ENCODE data around the gene MARCHF9.
A peak's percentile ranks its signal among the peaks of the same experiment; 100 is the strongest.

The MARCHF9 gene

DNA sequence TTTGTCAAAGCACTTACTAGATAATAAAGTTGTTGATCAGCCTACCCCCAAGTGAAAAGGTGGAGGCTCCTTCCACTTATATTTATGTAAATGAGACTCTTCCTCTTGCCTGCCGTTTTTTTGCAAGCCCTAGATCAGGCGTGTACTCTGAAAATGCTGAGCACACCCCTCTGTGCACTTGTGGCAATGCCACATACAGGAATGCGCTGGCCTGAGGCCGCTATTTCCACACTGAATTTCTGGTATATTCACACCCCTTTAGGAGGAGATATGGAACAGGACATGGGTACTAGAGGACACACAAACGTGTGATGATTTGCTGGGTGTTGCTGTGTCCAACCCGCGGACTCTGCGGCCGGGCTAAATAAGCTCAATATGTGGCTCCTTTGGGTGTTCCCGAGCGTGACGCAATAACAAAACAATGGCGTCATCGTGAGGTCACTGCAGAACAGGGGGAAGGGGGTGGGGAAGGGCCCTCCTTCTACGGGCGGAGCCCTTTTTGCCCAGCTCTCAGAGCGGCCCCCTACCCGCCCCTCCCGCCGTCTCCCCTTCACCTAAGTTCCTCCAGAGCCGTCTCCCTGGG, 10.6 kb upstream of the MARCHF9 start:
- Histone ChIP-seq H3K4me3 (IDR thresholded peaks at IDR 0.05; ENCODE audit: insufficient read depth, low read depth, low read length) (peak overlapping the region; percentile 88), H3K36me3 (ENCODE audit: insufficient read depth) (peaks cover 15% of the 10 kb centered on the region), H3K4me2 (peak overlapping the region; percentile 71), H3K9ac (peak overlapping the region; percentile 76), H2AFZ (ENCODE audit: low read depth) (peak overlapping the region; percentile 68), H4K20me1 (ENCODE audit: insufficient read depth) (no peaks in the 10 kb centered on the region), H3K27ac (peak overlapping the region; percentile 56), H3K79me2 (ENCODE audit: insufficient read depth, low read depth) (peaks cover 9% of the 10 kb centered on the region), H3K4me1 (ENCODE audit: low read depth, poor library complexity, severe bottlenecking) (peaks cover 35% of the 10 kb centered on the region), H3K27me3 (ENCODE audit: insufficient read depth, low read depth) (no peaks in the 10 kb centered on the region)
- 0 out of 2 replicates have a peak, but pooled peaks have one; percentile 22 for TF ChIP-seq CTCF (conservative IDR thresholded peaks at IDR 0.05; ENCODE audit: low read depth, low read length)

DNA sequence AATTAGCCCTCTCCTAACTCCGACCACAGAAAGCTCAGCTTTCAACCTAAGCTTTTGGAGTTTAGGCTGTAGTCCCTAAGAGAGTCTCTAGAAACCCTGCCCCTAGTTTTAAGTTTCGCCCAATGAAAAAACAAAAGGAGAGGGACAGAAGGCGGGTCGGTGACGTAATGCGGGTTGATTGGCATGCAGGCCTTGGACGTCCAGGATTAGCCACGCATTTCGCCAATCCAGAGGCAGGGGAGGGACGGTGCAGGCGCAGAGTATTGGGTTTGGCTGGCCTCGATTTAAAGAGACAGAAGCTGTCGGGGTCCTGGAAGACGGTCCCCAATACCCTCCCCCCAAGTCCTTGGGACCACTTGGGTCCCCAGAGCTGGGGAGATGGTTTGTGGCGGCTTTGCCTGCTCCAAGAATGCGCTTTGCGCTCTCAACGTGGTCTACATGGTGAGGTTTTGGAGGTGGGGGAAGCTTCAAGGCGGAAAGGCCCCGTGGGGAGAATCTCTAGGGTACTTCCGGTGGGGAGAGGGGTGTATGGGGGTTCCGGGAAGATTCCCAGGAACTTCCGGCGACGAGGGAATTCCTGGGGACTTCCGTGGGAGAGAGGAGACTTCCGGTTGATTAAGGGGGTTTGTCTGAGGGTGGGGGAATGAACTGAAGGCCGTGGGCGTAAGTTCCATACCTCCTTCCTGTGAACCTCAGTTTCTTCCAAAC, 10.0 kb upstream of the MARCHF9 start, which contains the start of gene TSPAN31:
Gene TSPAN31, plus strand, starts transcription at position 263 of the 708 bp plus-strand sequence. Its CDS starts 116 bp downstream, at position 379.
- Histone ChIP-seq H3K27me3 (ENCODE audit: insufficient read depth, low read depth) (no peaks in the 10 kb centered on the region), H3K9ac (peak within 1 kb of the TSS; percentile 76), H4K20me1 (ENCODE audit: insufficient read depth) (no peaks in the 10 kb centered on the region), H3K4me3 (IDR thresholded peaks at IDR 0.05; ENCODE audit: insufficient read depth, low read depth, low read length) (peak within 1 kb of the TSS; percentile 88), H3K4me1 (ENCODE audit: low read depth, poor library complexity, severe bottlenecking) (peaks cover 35% of the 10 kb centered on the region), H3K4me2 (peak within 1 kb of the TSS; percentile 71), H2AFZ (ENCODE audit: low read depth) (peak within 1 kb of the TSS; percentile 68), H3K27ac (peak within 1 kb of the TSS; percentile 56), H3K36me3 (ENCODE audit: insufficient read depth) (peaks cover 19% of the 10 kb centered on the region), H3K79me2 (ENCODE audit: insufficient read depth, low read depth) (peaks cover 15% of the 10 kb centered on the region)
- no peak for TF ChIP-seq CTCF (conservative IDR thresholded peaks at IDR 0.05; ENCODE audit: low read depth, low read length)

DNA sequence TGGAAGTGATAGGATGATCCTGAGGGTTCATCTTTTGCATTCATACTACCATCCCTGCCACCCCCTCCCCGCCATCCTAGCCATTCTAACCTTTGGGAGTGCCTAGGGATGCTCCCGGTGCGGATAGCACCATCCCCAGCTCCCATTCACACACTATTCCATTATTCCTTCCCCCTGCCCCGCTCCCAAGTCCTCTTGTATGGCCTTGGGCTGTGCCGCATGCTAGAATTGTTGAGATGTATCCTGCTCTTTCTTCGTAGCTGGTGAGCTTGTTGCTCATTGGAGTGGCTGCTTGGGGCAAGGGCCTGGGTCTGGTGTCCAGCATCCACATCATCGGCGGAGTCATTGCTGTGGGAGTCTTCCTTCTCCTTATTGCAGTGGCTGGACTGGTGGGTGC, 9.4 kb upstream of the MARCHF9 start:
- Histone ChIP-seq H2AFZ (ENCODE audit: low read depth) (no peak overlapping the region), H3K4me2 (peak overlapping the region; percentile 71), H3K4me1 (ENCODE audit: low read depth, poor library complexity, severe bottlenecking) (peaks cover 38% of the 10 kb centered on the region), H3K9ac (peak overlapping the region; percentile 76), H3K79me2 (ENCODE audit: insufficient read depth, low read depth) (peaks cover 20% of the 10 kb centered on the region), H3K36me3 (ENCODE audit: insufficient read depth) (peaks cover 23% of the 10 kb centered on the region), H3K27ac (no peak overlapping the region; the same call in 1 of the 2 replicates), H4K20me1 (ENCODE audit: insufficient read depth) (no peaks in the 10 kb centered on the region), H3K4me3 (IDR thresholded peaks at IDR 0.05; ENCODE audit: insufficient read depth, low read depth, low read length) (peak overlapping the region; percentile 85), H3K27me3 (ENCODE audit: insufficient read depth, low read depth) (no peaks in the 10 kb centered on the region)
- no peak for TF ChIP-seq CTCF (conservative IDR thresholded peaks at IDR 0.05; ENCODE audit: low read depth, low read length)

DNA sequence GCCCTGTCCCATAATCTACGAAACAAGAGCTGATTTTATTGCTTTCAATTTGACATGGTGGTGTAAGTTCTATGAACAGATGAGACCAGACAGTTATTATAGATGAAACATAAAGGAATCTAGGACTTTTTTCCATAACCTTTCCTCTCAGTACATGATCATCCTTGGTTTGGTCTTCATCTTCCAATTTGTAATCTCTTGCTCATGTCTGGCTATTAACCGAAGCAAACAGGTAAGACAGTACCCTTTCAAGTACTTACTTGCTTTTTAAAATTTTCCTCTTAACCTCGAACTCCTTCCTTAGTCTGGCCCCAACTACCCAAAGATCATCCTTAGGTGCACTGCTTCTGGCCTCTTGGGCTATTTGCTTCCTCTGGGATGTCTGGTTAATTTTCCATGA, 8.9 kb upstream of the MARCHF9 start:
- Histone ChIP-seq H3K4me1 (ENCODE audit: low read depth, poor library complexity, severe bottlenecking) (peaks cover 38% of the 10 kb centered on the region), H3K27ac (no peak overlapping the region; the same call in 1 of the 2 replicates), H3K4me3 (IDR thresholded peaks at IDR 0.05; ENCODE audit: insufficient read depth, low read depth, low read length) (no peak overlapping the region), H3K4me2 (peak overlapping the region; percentile 71), H3K79me2 (ENCODE audit: insufficient read depth, low read depth) (peaks cover 25% of the 10 kb centered on the region), H2AFZ (ENCODE audit: low read depth) (no peak overlapping the region), H4K20me1 (ENCODE audit: insufficient read depth) (no peaks in the 10 kb centered on the region), H3K36me3 (ENCODE audit: insufficient read depth) (peaks cover 28% of the 10 kb centered on the region), H3K9ac (no peak overlapping the region), H3K27me3 (ENCODE audit: insufficient read depth, low read depth) (no peaks in the 10 kb centered on the region)
- TF ChIP-seq CTCF (conservative IDR thresholded peaks at IDR 0.05; ENCODE audit: low read depth, low read length), result no peak

Data from KMS-11 (cell line).